Measurements from ENCODE around the gene TRAF1.

Gene TRAF1

DNA sequence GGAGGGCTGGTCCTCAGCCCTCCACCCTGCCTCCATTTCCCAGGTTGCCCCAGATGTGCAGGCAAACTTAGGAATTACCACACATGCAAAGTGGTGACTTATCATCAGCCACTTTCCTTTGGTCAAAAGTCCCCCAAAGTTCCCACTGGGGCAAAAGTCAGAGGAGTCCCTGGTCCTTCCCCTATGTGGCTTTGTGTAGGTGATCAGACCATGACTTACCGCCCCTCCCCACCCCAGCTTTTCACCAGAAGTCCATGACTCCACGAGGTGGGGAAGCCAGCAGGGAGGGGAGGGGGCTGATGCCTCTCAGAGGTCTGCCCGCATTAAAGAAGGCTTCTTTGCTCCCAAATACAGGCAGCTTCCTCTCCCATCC is 5.8 kb downstream of the TRAF1 start:
- Histone ChIP-seq H3F3A (ENCODE audit: insufficient read depth) (0 out of 2 replicates have a peak, but pooled peaks cover 3% of the 10 kb centered on the region), H3K9me2 (replicated peaks; ENCODE audit: insufficient read depth, low read length) (no peaks in the 10 kb centered on the region), H3K9ac (ENCODE audit: low read length) (no peak overlapping the region), H3K4me2 (ENCODE audit: low read depth, low read length, poor library complexity, severe bottlenecking) (no peak overlapping the region), H3K9me3 (ENCODE audit: insufficient read depth, low read length) (no peaks in the 10 kb centered on the region), H2AFZ (ENCODE audit: low read depth, low read length, severe bottlenecking) (no peak overlapping the region), H3K36me3 (ENCODE audit: low read length) (no peaks in the 10 kb centered on the region), H3K79me2 (ENCODE audit: insufficient read depth, low read length) (no peaks in the 10 kb centered on the region), H3K27me3 (ENCODE audit: low read length) (no peaks in the 10 kb centered on the region), H3K4me3 (ENCODE audit: insufficient read depth, low read length, poor library complexity, severe bottlenecking) (no peak overlapping the region), H4K20me1 (ENCODE audit: low read depth, low read length) (no peaks in the 10 kb centered on the region), H3K27ac (ENCODE audit: low read depth, low read length) (no peak overlapping the region)
- no peak for TF ChIP-seq EZH2phosphoT487 (conservative IDR thresholded peaks at IDR 0.05; ENCODE audit: low read length)
- TF ChIP-seq, protein P1, sequence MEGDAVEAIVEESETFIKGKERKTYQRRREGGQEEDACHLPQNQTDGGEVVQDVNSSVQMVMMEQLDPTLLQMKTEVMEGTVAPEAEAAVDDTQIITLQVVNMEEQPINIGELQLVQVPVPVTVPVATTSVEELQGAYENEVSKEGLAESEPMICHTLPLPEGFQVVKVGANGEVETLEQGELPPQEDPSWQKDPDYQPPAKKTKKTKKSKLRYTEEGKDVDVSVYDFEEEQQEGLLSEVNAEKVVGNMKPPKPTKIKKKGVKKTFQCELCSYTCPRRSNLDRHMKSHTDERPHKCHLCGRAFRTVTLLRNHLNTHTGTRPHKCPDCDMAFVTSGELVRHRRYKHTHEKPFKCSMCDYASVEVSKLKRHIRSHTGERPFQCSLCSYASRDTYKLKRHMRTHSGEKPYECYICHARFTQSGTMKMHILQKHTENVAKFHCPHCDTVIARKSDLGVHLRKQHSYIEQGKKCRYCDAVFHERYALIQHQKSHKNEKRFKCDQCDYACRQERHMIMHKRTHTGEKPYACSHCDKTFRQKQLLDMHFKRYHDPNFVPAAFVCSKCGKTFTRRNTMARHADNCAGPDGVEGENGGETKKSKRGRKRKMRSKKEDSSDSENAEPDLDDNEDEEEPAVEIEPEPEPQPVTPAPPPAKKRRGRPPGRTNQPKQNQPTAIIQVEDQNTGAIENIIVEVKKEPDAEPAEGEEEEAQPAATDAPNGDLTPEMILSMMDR (IDR thresholded peaks at IDR 0.05; ENCODE audit: insufficient read depth, low read length, poor library complexity, severe bottlenecking) = no peak

GRCh38 chr9:120919843-120920805 is 6.5 kb downstream of the TRAF1 start:
- no peak overlapping the region for H2AFZ ChIP-seq (ENCODE audit: low read depth, low read length, severe bottlenecking)
- H4K20me1 ChIP-seq (ENCODE audit: low read depth, low read length) = no peaks in the 10 kb centered on the region
- H3K4me3 ChIP-seq (ENCODE audit: insufficient read depth, low read length, poor library complexity, severe bottlenecking) = no peak overlapping the region
- H3F3A ChIP-seq (ENCODE audit: insufficient read depth) = 0 out of 2 replicates have a peak, but pooled peaks cover 3% of the 10 kb centered on the region
- TF ChIP-seq EZH2phosphoT487 (conservative IDR thresholded peaks at IDR 0.05; ENCODE audit: low read length) = no peak
- TF ChIP-seq, protein P1 (IDR thresholded peaks at IDR 0.05; ENCODE audit: insufficient read depth, low read length, poor library complexity, severe bottlenecking) = no peak
- H3K27ac ChIP-seq (ENCODE audit: low read depth, low read length) = no peak overlapping the region
- no peaks in the 10 kb centered on the region for H3K27me3 ChIP-seq (ENCODE audit: low read length)
- H3K9me3 ChIP-seq (ENCODE audit: insufficient read depth, low read length) = no peaks in the 10 kb centered on the region
- H3K4me2 ChIP-seq (ENCODE audit: low read depth, low read length, poor library complexity, severe bottlenecking) = no peak overlapping the region
- no peak overlapping the region; the same call in 1 of the 2 replicates for H3K9ac ChIP-seq (ENCODE audit: low read length)
- no peaks in the 10 kb centered on the region for H3K9me2 ChIP-seq (replicated peaks; ENCODE audit: insufficient read depth, low read length)
- no peaks in the 10 kb centered on the region for H3K36me3 ChIP-seq (ENCODE audit: low read length)
- no peaks in the 10 kb centered on the region for H3K79me2 ChIP-seq (ENCODE audit: insufficient read depth, low read length)

DNA sequence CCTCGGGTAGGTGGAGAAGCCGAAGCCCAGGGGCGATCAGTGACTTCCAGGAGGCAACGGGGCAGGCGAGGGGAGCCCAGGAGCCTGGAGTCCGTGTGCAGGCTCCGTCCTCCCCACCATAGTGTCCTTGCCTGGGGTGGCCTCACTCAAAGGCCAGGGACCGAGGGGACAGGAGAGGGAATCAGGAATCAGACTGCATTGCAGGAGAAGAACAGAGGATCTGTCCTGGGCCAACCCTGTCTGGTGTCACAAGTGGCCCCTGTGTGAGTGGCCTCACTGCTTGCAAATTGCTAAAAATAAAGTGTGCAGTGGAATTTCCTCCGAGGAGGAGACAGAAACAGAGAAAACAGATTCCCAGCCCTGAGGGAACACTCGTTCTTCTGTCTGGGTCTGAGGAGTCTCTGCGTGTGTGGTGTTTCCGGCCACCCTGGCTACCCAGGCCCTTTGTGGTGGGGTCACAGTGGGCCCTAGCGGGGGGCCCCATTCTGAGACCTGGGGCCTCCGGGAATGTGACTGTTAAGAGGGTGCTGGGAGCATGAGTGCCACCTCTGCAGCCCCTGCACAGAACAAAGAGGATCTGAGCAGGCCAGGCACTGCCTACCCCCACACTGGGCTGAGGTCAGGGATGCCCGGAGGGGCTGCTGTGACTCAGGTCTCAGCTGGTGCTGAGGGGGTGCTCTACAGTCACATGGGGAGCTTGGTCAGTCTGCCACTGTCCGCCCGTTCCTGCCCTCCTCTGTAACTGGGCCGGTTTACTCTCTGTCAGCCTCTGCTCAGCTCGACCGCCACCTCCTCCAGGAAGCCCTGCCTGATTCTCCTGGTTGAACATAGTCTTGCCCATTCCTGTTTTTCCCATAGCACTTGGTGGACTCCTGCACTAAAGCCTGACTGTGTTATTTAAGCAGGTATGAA is 7.4 kb downstream of the TRAF1 start:
- TF ChIP-seq EZH2phosphoT487 (conservative IDR thresholded peaks at IDR 0.05; ENCODE audit: low read length) = no peak
- TF ChIP-seq, protein P1 (IDR thresholded peaks at IDR 0.05; ENCODE audit: insufficient read depth, low read length, poor library complexity, severe bottlenecking) = no peak
- no peak overlapping the region for H2AFZ ChIP-seq (ENCODE audit: low read depth, low read length, severe bottlenecking)
- H3K9me2 ChIP-seq (replicated peaks; ENCODE audit: insufficient read depth, low read length) = no peaks in the 10 kb centered on the region
- no peaks in the 10 kb centered on the region for H3K9me3 ChIP-seq (ENCODE audit: insufficient read depth, low read length)
- H3K27me3 ChIP-seq (ENCODE audit: low read length) = no peaks in the 10 kb centered on the region
- no peaks in the 10 kb centered on the region for H3K36me3 ChIP-seq (ENCODE audit: low read length)
- no peak overlapping the region for H3K4me2 ChIP-seq (ENCODE audit: low read depth, low read length, poor library complexity, severe bottlenecking)
- H3K27ac ChIP-seq (ENCODE audit: low read depth, low read length) = no peak overlapping the region
- H4K20me1 ChIP-seq (ENCODE audit: low read depth, low read length) = no peaks in the 10 kb centered on the region
- H3K79me2 ChIP-seq (ENCODE audit: insufficient read depth, low read length) = no peaks in the 10 kb centered on the region
- H3K4me3 ChIP-seq (ENCODE audit: insufficient read depth, low read length, poor library complexity, severe bottlenecking) = no peak overlapping the region
- H3K9ac ChIP-seq (ENCODE audit: low read length) = no peak overlapping the region
- 0 out of 2 replicates have a peak, but pooled peaks cover 3% of the 10 kb centered on the region for H3F3A ChIP-seq (ENCODE audit: insufficient read depth)

Data from SU-DHL-6 (cell line).